Suppressor macrophage treated with lipopolysaccharide for 4 hours (primary cell): Measurements from ENCODE around the gene PCBP3.

Experiments used
- DNase-seq: peaks from one replicate; pipeline ENCODE4 v3.0.0-alpha.2; 2020

The PCBP3 gene

DNA sequence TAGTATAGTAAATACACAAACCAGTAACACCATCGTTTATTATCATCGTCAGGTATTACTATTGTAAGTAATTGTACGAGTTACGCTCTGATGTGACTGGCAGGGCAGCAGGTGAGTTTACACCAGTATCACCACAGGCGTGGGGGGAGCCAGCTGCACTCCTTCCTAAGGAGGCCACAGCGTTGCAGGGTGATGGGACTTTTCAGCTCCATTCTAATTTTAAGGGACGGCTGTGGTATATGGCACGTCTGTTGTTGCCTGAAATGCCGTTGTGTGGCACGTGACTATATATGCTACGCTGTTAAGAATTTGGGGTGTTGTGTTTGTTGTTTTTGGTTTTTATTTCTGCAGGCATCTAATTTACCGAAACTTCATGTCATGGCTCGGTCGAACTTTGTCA lies 173.3 kb downstream of the PCBP3 start:
- DNase-seq = no peak

DNA sequence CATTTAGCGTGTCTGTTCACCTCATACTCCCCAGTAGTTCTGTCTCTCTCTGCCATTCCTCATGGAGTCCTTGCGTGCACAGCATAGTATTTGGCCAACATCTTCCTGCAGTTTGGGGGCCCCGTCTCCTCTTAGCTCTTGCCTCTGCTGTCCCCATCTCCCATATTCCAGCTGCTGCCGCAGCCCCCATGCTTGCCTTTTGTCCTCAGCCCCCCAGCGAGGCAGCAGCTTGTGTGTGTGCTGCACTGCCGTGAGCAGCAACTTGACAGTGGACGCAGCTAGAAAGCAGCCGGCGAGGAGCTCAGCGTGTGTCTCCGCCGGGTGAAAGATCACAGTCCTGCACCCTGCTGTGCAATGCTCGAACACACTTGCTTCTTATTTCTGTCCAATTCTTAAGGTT lies 173.8 kb downstream of the PCBP3 start:
- DNase-seq = no peak

DNA sequence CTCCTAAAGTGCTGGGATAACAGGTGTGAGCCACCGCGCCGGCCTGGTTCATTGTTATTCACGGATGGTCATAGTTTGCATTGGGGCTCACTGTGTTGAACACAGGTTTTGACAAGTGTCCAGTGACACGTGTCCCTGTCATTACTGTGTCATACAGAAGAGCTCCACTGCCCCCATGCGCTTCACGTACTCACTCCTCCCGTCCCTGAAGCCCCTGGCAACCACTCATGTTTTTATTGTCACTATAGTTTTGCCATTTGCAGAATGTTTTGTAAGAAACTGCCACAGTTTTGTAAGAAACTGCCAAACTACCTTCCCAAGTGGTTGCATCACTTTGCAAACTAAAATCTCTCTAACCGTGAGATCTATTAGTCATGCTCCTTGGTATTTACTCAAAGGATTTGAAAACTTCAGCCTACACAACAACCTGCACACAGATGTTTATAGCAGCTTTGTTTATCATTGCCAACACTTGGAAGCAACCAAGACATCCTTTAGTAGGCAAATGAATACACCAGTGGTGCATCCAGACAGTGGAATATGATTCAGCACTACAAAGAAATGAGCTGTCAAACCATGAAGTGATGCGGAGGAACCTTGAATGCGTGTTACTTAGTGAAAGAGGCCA lies 174.9 kb downstream of the PCBP3 start:
- peak; percentile 12 for DNase-seq

DNA sequence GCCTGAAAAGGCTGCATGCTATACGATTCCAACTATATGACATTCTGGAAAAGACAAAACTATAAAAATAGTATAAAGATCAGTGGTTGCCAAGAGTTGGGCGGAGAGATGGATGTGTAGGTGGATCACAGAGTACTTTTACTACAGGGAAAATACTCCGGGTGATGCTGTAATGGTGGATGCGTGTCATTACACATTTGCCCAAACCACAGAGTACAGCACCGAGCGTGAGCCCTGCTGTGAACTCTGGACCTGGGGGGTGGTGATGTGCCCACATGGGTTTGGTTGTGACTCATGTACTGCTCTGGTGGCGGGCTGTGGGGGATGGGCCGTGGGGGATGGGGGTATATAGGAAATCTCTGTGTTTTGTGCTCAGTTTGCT lies 175.4 kb downstream of the PCBP3 start:
- DNase-seq = peak; percentile 48

DNA sequence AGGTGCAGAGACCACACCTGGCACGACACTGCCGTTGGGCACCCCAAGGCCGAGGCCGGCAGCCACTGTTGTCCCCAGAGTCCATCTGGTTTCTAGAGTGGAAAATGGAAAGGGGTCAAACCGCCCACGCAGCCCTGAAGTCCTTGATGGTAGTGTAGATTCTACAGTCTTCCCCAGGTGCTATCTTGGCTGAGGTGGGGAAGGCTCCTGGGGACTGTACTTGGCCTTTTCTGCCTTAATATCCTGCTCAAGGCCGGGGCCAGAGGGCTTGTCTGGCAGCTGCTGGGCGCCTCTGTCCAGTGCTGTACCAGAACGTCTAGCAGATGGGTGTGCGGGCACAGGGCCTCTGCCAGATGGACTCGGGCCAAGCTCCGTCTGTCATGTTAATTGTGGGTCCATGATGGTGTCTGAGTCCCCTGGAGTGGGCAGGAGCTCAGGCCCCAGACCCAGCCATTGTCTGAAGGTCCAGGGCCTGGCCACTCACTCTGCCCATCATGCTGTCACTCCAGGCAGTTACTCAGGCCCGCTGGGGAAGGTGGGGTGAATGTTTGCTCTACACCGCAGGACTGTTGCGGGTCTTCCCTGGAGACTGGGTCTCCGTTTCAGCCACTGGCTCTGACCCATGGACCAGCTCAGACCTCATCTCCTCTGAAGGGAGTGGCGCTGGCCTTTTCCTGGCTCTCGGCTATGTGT lies 176.1 kb downstream of the PCBP3 start:
- no peak for DNase-seq

DNA sequence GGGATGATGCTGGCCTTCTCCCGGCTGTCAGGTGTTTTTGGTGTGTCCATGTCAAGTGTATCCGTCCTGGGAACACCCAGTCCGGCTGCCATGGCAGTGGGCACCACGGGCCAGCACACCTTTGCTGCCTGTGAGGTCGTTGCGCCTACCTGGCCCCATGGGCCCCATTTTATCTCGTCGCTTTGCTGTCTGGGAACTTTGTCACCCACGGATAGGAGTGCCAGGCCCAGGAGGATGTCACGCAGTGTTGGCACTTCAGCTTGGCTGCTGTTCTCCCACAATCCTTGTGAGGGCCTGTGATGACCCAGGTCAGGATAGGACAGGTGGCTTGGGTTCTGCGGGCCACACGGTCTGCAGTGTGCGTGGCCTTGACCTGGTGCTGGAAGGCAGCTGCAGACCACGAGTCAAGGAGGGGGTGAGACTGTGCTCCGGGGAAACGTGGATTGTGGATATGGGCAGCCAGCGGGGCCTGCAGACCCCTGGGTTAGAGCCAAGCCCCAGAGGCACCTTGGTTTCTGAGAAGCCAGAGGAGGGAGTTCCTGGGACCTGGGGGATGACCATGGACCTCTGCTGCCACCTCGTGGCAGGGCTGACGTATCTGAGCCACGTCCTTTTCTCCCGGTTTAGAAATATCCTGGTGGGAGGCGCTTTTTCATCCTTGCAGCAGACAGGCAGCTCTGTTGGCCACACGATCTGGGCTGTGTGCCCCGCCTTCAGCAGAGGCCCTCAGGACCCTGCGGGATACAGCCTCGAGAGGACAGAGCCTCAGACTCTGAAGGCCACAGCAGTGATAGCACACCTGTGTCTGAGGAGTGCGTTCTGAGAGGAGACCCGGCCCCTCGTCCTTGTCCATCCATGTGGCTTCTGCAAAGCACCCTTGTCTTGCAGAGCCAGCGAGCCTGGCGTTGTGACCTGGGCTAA lies 176.9 kb downstream of the PCBP3 start:
- DNase-seq = peak; percentile 83

DNA sequence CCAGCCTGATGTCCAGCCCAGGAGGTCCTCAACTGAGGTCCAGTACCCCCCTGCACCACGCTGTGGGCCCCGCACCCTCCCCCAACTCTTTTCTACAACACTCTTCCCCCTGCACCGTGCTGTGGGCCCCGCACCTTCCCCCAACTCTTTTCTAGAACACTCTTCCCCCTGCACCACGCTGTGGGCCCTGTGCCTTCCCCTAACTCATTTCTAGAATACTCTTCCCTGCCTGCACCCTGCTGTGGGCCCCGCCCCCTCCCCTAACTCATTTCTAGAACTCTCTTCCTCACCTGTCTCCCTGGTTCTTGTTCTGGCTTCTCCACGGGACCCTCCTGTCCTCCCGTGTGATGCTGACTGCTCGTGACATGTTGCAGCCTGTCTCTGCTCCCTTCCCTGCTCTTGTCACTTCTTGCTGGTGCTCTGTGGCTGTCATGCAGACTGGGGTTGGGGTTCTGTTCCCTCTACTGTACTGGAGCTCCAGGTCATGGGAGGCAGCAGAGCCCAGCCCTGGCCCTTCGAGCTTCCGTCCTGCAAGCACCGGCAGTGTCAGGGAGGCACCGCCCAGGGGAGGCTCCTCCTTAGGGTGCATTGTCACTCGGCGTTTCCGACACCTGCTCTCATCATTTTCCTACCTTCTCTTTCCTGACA lies 177.9 kb downstream of the PCBP3 start:
- no peak for DNase-seq

DNA sequence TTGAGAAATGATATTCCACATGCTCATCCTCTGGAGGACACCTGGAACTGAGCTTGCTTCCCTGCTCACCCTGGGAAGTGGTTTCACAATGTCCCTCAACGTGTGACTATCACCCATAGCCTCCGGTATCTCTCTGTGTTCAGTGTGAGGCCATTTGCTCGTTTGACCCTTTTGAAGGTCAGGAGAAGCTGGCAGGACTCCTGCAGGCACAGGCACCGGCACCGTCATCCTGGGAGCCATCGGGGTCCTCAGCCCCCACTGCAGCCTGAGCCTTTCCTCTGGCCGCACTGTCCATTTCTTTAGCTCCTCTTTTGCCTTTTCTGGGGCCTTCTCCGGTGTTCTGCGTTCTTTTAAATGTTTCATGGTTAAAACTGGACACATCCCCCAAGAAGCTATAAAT lies 178.5 kb downstream of the PCBP3 start:
- no peak for DNase-seq

DNA sequence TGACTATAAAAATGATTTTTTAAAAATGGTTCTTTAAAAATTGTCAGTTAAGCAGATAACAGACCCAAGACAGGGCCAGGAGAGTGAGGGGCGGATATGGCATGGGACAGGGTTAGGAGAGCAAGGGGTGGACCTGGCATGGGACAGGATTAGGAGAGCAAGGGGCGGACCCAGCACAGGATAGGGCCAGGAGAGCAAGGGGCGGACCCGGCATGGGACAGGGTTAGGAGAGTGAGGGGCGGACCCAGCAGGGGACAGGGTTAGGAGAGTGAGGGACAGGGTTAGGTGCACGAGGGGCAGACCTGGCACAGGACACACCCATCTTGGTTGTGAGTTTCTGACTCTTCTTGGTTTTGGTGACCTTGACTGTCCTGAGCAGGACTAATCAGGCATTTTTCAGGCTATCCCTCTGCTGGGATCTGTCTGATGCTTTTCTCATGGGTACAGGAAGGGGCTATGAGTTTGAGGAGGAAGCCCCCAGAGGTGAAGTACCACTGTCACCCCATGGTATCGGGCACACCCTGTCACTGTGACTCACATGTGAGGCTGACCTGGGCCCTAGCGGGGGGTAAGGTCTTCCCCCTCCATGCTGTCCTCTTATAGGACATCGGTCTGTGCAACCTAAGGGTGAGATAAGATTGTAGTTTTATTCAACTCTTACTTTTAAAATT lies 179.0 kb downstream of the PCBP3 start:
- no peak for DNase-seq

DNA sequence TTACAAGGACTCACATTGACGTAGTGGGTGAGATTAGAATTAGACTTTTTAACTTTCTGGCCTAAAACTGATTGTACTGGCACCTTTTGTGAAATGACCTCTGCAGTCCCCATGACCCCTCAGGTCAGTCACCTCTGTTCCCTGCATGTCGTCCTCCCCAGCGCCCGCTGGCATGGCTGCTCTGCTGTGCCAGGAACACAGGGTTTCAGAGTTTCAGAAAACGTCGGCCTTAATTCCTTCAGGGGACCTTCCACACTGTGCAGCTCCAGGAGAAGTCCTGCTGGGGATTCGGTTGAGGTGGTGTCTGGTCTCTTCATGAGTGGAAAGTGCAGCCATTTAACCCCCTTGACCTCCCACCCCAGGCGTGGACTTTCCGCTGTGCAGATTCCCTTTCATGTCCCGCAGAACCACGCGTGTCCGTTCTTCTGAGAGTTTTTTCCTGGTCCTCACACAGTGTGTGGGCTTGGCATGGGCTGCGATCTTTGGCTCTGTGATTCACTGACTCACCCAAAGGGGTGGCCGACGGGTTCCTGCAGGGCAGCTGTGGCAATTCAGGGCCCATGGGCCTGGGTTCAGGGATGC lies 179.7 kb downstream of the PCBP3 start:
- no peak for DNase-seq

DNA sequence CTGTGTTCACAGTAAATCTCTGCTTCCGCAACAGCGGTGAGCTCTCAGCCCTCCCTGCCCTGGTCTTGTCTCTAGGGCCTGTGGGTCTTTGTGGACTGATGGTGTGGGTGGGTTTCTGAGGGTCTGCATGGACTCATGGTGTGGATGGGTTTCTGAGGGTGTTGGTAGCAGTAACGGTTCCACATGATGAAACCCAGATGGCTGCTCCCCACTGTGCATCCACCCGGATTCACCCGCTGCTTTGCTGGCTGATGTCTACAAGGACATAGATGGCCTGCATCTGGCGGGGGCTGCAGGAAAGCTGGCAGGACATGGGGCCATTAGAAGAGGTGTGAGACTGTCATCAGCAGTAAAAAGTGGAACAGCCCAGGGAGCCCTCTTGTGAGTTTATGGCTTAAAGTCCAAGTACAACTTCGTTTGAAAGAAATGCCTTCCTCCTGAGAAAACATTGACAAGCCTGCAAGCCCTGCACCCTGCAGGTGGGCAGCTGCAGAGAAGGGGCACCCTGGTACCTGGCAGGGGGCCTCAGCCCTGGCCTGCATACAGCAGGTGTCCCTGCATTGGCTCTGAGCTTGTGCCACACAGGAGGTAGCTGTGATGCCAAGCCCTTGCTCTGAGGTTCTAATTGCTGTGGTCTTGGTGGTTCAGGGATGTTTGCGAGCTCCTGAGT lies 181.2 kb downstream of the PCBP3 start:
- no peak for DNase-seq

DNA sequence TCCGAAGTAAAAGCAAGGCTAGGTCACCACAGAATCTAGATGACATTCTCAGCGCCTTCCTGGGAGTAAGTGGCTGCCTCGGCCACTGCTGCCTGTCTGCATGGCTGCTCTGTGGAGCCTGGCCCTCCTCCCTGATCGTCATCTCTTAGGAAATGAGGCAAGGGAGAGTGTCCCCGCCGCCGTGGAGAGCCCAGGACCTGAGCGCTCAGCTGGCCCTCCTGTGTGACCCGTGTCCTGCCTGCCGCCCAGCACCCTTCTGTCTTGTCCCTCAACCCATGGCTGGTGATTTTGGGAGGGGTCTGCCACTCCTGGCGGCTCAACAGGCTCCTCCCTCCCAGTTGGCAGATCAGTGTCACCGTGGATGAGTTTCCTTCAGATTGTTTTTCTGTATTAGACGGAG lies 181.7 kb downstream of the PCBP3 start:
- DNase-seq = no peak

DNA sequence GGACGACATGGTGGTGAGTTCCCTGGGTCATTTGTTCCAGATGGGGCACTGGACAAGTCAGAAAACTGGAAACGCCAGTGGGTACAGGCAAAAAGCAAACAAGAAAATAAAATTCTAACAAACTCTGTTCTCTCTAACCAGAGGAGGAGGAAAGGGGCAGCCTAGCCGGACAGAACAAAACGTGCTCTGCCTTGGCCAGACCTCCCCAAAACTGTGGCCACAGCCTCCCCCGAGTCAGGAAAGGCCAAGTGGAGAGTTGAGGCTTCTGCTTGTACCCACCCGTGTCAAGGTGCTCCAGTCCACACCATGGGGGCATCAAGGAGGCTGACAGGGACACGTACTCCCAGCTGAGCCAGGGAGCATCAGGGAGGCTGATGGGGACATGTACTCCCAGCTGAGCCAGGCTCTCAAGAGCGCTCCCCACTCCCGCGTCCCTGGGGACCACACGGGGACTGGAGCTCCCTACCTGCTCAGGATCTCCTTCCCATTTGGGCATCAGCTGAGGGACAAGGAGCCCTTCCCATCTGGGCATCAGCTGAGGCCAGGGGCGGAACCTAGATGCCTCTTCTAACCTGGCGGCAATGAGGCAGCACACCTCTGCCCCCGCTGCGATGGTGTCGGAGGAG lies 183.3 kb downstream of the PCBP3 start:
- DNase-seq = no peak

DNA sequence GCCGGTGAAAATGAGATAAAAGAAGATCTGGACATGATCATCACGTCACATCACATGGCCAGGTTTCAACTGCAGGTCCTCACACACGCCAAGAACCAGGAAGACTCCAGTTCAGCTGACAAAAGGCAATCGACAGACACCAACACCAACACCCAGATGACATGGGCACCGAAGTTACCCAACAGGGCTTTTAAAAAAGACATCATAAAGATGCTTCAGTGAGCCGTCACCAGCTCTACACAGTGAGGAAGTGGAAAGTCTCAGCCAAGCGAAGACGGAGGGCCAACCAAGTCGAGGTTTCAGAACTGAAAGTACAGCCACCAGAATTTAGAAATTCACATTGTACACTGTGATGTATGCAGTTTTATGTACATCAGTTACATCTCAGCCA lies 183.8 kb downstream of the PCBP3 start:
- DNase-seq = peak; percentile 5

DNA sequence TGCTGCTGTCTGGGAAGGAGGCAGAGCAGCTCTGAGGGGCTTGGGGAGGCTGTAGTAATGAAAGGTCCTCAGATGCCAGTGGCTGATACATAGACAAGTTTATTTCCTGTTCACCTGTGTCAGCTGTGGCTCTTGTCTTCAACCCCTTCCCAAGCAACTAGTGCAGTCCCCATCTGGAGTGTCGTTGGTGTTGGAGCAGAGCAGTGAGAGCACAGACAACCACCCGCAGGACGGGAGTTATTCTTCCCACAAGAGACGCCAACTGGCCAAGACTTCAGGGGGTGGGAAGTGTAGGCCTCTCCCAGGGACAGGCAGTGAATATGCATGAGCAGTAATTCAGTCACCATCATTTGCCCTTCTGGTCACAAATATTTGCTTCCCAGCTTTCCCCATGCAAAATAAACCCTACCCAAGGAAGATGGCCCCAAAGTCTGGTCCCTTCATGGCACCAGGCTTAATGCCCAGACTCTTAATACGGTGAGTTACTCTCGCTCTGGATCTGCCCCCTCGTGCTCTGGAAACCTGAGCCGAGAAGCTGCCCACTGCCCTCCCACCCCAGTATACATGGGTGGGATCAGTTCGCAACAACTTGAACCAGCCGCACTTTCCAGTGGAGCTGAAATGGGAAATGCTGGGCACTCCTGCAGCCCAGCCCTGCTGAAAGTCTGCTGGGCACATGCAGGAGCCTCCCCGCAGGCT lies 184.5 kb downstream of the PCBP3 start:
- no peak for DNase-seq

DNA sequence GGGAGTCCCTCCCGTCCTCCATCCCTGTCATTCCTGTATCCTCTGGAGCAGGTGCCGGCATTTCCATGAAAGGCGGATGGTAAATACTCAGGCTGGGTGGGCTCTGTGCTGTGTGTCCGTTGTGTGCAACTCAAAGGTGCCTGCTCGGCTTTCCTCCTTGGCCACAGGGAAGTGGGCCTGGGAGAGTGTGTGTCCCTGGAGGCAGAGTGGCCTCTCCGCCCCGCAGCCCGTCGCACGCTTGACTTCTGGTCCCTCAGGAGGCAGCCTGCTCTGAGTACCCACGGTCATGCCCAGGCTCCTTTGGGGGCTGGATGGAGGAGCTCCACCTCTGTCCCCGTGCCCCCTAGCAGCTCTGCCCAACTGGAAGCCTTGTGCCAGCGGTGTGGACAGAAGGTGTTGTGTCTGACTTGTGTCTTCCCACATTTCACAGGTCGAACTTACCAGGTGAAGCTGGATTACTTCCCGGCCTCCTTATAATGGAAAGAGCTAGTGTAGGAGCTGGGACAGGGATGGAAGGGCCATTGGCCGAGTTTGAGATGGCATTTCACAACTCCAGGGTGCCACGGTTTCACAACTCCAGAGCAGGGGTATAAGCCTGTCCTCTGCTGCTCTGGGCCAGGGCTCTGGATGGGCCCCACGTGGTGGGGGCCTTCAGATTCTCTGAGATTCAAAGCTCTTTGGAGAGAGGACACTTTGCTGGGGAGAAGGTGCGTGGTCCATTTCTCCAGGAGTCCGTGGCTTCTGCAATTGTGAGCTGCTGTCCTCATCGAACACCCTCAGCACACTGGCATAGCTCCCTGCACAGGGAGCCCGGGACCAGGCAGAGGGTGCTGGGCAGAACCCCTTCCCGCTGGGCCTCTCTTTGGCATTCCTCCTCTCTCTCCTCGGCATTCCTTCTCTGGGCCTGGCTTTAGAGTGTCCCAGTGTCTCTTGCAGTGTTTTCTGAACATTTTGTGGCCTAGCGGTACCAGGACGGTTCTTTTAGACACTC lies 185.3 kb downstream of the PCBP3 start:
- DNase-seq = no peak

DNA sequence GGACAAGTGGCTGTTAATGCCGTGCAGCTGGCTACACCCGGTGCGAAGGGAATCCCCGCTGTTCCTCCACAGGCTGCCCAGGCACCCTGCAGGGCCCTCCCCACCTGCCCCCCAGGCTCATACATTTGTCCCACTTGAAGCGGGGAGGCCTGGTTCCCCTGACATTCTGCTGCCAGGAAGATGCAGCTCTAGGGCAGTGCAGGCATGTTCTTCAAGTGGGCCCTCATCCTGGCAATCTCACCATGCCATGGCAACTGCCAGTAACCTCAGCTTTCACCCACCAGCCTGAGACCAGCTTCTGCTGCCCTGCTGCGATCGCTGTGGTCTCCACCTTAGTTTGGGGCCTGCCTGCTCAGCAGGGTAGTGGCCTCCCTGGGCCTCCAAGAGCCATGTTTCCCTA lies 186.1 kb downstream of the PCBP3 start:
- DNase-seq = no peak

DNA sequence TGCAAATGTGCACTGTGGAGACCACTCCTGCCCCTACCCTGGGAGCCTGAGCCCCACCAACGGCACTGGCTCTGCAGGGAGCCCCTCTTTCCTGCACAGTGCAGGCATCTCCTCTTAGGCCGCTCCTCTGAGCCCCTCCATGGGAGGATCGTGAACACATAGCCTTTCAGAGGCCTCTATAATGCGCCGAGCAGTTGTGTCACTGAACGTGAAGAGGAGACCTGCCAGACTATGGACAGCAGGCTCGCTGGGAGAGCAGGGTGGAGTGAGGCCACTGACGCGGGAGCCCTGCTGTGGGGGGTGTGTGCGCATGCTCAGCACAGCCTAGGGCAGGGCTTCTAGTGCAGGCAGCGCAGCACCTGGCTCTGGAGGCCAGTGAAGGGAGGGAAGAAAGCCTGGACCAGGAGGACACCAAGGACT lies 186.7 kb downstream of the PCBP3 start:
- no peak for DNase-seq

DNA sequence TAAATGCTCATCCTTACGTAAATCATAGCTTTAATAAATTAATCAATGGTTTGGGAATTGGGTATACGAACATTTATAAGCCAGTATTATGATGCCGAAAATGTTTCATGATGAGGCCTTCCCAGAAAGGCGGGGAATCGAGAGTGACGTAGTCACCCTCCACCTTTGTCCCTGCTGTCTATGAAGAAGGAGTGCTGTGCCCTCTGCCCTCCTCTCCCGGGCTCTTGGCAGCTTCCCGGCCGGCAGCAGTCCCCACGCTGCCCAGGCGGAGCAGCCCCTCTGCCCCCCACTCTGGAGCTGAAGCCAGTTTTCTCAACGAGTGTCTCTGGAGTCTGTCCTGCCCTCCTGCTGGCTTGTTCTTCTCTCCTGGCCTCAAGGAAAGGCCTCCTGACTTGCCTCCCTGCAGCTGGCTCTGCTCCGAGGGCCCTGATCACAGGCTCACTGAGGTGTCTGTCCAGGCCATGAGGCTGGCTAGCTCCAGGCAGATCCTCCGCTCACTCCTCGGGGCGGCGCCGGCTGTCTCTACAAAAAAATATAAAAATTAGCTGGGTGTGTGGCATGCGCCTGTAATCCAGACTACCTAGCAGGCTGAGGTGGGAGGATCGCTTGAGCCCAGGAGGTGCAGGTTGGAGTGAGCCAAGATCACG lies 187.3 kb downstream of the PCBP3 start:
- no peak for DNase-seq
